HepG2 (cell line): ENCODE data around the gene NAGK. TPM values are rescaled to one million over a fixed set of nuclear protein-coding genes. Genes with fewer than 3 reads are reported as not detected.
"Not testable (repeated sequence)": the region's sequence is repeated elsewhere in the genome, so short reads cannot be mapped to it uniquely, and the experiment has no call there.

Source experiments
- ATAC-seq: fragments of 200-7000 bp; cut with Tn5 transposase; 3 replicates; pipeline ENCODE4 v1.9.1; 2020; ENCODE audit warnings: mild to moderate bottlenecking, moderate library complexity
- BruUV-seq: library from RNA; stranded (reverse); fragments of 400-500 nt; replicated peaks from 2 replicates; lab custom pipeline; 2021; lab: Mats Ljungman, UMichigan
- CTCF ChIA-PET: fragments of 300-600 bp; formaldehyde crosslinking; extraction: SDS; loops from one replicate; lab custom pipeline; 2021; ENCODE audit warnings: low total read pairs, inconsistent platforms, low intra/inter-chr PET ratio; lab: Yijun Ruan, JAX
- POLR2A ChIA-PET: fragments of 350-600 bp; sonication (Branson Sonifier 250); formaldehyde crosslinking; loops from one replicate; lab custom pipeline; 2020; ENCODE audit warnings: antibody characterized with exemption, inconsistent platforms; lab: Yijun Ruan, JAX
- DNase-seq: peaks from one replicate; pipeline ENCODE4 v3.0.0-alpha.2; 2015; ENCODE audit warnings: low spot score
- FAIRE-seq: peaks from 3 replicates; lab custom pipeline; 2011; peaks lifted over from hg19 to GRCh38; lab: Jason Lieb, UNC
- H2AFZ ChIP-seq: one replicate; pipeline ENCODE4 v1.6.1; 2011; ENCODE audit warnings: low read length, inconsistent platforms
- H3K27ac ChIP-seq: fragments of 300-600 bp; 3 replicates; pipeline ENCODE4 v1.8.0; 2011; ENCODE audit warnings: mixed run types, mild to moderate bottlenecking, mixed read lengths, low read length, inconsistent platforms; ENCODE audit not compliant: insufficient read depth; ENCODE audit errors: extremely low read length
- H3K27me3 ChIP-seq, 2 experiments: fragments of 200-600 bp in 1 of 2; 2 replicates in 1 of 2; 3 replicates in 1 of 2; pipeline versions ENCODE4 v1.6.0 to v1.8.0; 2011; ENCODE audit warnings: low read length in 2 of 2, mild to moderate bottlenecking in 2 of 2, moderate library complexity in 2 of 2, inconsistent platforms in 1 of 2; ENCODE audit not compliant: insufficient read depth in 2 of 2, control insufficient read depth in 1 of 2
- H3K36me3 ChIP-seq, 2 experiments: fragments of 200-600 bp in 1 of 2; replicated peaks in 1 of 2; 2 replicates in 1 of 2; 3 replicates in 1 of 2; pipeline versions ENCODE4 v1.5.1 to v1.8.0; 2011; ENCODE audit warnings: low read length in 2 of 2, inconsistent platforms in 1 of 2; ENCODE audit not compliant: insufficient read depth in 2 of 2, control insufficient read depth in 1 of 2
- H3K4me1 ChIP-seq: 2 replicates; pipeline ENCODE4 v1.5.1; 2012; ENCODE audit warnings: low read length, inconsistent platforms; ENCODE audit not compliant: insufficient read depth
- H3K4me2 ChIP-seq: 2 replicates; pipeline ENCODE4 v1.6.0; 2011; ENCODE audit warnings: low read depth, low read length, inconsistent platforms
- H3K4me3 ChIP-seq, 3 experiments: fragments of 200-600 bp in 1 of 3; sonication (generic), shearing (Covaris generic) in 1 of 3; replicated peaks in 1 of 3; 2 replicates each; pipeline ENCODE4 v1.5.1; 2011 to 2016; ENCODE audit warnings: low read length in 3 of 3, inconsistent platforms in 2 of 3, low read depth in 2 of 3, mild to moderate bottlenecking in 2 of 3, control low read depth in 1 of 3, mixed read lengths in 1 of 3; ENCODE audit not compliant: insufficient read depth in 1 of 3
- H3K79me2 ChIP-seq: one replicate; pipeline ENCODE4 v1.6.1; 2011; ENCODE audit warnings: low read length, inconsistent platforms; ENCODE audit not compliant: insufficient read depth
- H3K9ac ChIP-seq: 2 replicates; pipeline ENCODE4 v1.6.0; 2011; ENCODE audit warnings: mild to moderate bottlenecking, low read depth, low read length, inconsistent platforms; ENCODE audit not compliant: insufficient read depth
- H3K9me3 ChIP-seq: 2 replicates; pipeline ENCODE4 v1.5.1; 2012; ENCODE audit warnings: mild to moderate bottlenecking, low read length
- H4K20me1 ChIP-seq: 2 replicates; pipeline ENCODE4 v1.6.0; 2011; ENCODE audit warnings: inconsistent platforms, mild to moderate bottlenecking, low read length, moderate library complexity; ENCODE audit not compliant: insufficient read depth
- MAZ ChIP-seq, 2 experiments: sonication (generic) in 1 of 2; formaldehyde crosslinking in 1 of 2; IDR thresholded peaks; 2 replicates each; pipeline versions ENCODE4 v1.5.0 to v1.6.1; 2012 to 2020; ENCODE audit warnings: low read depth in 2 of 2, mild to moderate bottlenecking in 2 of 2, borderline replicate concordance in 1 of 2, improper control_type of control experiment in 1 of 2, low read length in 1 of 2, missing genetic modification reagents in 1 of 2, moderate library complexity in 1 of 2
- SATB2 ChIP-seq: sonication (generic); formaldehyde crosslinking; IDR thresholded peaks from 2 replicates; pipeline ENCODE4 v1.5.0; 2020; ENCODE audit warnings: missing genetic modification reagents
- ZFAT ChIP-seq: sonication (generic); formaldehyde crosslinking; conservative IDR thresholded peaks from 2 replicates; pipeline ENCODE4 v1.8.1; 2023; ENCODE audit warnings: missing genetic modification reagents, inconsistent platforms
- WGBS: methylation state at CpG from one replicate; pipeline ENCODE4 v1.1.6; 2017; ENCODE audit warnings: low lambda C conversion rate; 5-methylcytosine and 5-hydroxymethylcytosine counted together
- in situ Hi-C: cut with HindIII; loops from 2 replicates; pipeline ENCODE4 v1.10.0; 2017; ENCODE audit warnings: low pct_unique_long_range_greater_than_20kb; ENCODE audit not compliant: extremely low pct_ligation_motif_present
- intact Hi-C: fragments of 100-400 bp; cut with micrococcal nuclease; formaldehyde crosslinking; loops from one replicate; pipeline ENCODE4 v1.10.0; 2022; ENCODE audit not compliant: unreplicated experiment
- polyA plus RNA-seq, 8 experiments: library from polyadenylated mRNA; depleted of rRNA in 3 of 8; stranded (reverse) in 7 of 8; unstranded in 1 of 8; fragments of >200 nt; fragmentation: Illumina TruSeq in 4 of 8; extraction: Trizol in 4 of 8; gene quantifications; 2 replicates each; pipeline versions ENCODE4 v1.2.1 to v1.2.3, GENCODE V29; 2011 to 2016; ENCODE audit warnings: low read depth in 4 of 8, missing spikeins in 1 of 8, mixed read lengths in 1 of 8; ENCODE audit not compliant: insufficient read depth in 1 of 8
- total RNA-seq, 5 experiments: library from RNA; depleted of rRNA; stranded (reverse); fragments of >200 nt; fragmentation: Illumina TruSeq; extraction: Trizol; gene quantifications; 2 replicates each; pipeline ENCODE4 v1.2.3, GENCODE V29; 2016; ENCODE audit warnings: low read depth in 1 of 5
- TF ChIP-seq, protein P1 (sequence below): sonication (generic); formaldehyde crosslinking; IDR thresholded peaks from 2 replicates; pipeline ENCODE4 v1.4.0; 2020; ENCODE audit warnings: missing genetic modification reagents

NAGK gene
- total and polyA plus RNA-seq, 2 of the 13 experiments (the other 11 are each of a cell fraction or from before 2014, with no cell fraction given): 24.4 to 35.2 TPM

GRCh38 chr2:71068218-71069035 lies at the start of gene NAGK (continued):
- TF ChIP-seq MAZ (IDR thresholded peaks at IDR 0.05; ENCODE audit: borderline replicate concordance, low read depth, low read length): peak; percentile 38; the same call in 1 of the 2 replicates
- TF ChIP-seq MAZ (CRISPR knock-in tag; IDR thresholded peaks at IDR 0.05; ENCODE audit: low read depth): peak; percentile 97
- TF ChIP-seq ZFAT (CRISPR knock-in tag): peak; percentile 58; the same call in 1 of the 2 replicates
- TF ChIP-seq, protein P1, sequence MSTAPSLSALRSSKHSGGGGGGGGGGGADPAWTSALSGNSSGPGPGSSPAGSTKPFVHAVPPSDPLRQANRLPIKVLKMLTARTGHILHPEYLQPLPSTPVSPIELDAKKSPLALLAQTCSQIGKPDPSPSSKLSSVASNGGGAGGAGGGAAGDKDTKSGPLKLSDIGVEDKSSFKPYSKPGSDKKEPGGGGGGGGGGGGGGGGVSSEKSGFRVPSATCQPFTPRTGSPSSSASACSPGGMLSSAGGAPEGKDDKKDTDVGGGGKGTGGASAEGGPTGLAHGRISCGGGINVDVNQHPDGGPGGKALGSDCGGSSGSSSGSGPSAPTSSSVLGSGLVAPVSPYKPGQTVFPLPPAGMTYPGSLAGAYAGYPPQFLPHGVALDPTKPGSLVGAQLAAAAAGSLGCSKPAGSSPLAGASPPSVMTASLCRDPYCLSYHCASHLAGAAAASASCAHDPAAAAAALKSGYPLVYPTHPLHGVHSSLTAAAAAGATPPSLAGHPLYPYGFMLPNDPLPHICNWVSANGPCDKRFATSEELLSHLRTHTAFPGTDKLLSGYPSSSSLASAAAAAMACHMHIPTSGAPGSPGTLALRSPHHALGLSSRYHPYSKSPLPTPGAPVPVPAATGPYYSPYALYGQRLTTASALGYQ: peak; percentile 71
- TF ChIP-seq, all 625 proteins: peak for 485

DNA sequence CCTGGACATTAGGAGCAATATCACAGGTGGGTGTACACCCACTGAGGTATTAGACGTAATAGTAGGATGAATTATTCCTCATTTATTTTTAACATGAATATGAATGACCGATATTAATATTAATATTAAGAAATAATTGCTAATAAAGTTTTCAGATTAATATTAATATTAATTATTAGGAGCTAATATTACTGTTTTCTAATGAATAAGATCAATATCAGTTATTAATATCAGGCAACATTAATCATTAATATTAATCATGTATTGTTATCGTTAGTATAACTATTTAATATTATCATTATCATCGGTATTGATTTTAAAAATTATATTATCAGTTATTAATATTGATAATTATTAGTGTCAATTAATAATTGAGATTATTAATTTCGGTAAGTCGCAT lies 48.5 kb upstream of the NAGK start:
- DNase-seq, H3K9me3 ChIP-seq, H3K36me3 ChIP-seq, H4K20me1 ChIP-seq, intact Hi-C loops, H3K4me2 ChIP-seq, H3K27me3 ChIP-seq, BruUV-seq, ATAC-seq, H3K9ac ChIP-seq, in situ Hi-C loops, FAIRE-seq, H3K4me3 ChIP-seq, H3K27ac ChIP-seq, H2AFZ ChIP-seq, CTCF ChIA-PET, H3K79me2 ChIP-seq: not testable (repeated sequence)
- 0 out of 2 replicates have a peak, but pooled peaks have one; percentile 25 for TF ChIP-seq SATB2 (CRISPR knock-in tag)
- 64% methylated on average over 6 of the region's 6 CpGs for WGBS
- POLR2A ChIA-PET: interaction anchor here (1.6 to 2.0 kb wide), 2 partner anchors 18 to 48 kb away, joined by 5 to 11 read pairs; no protein-coding TSS in a partner anchor
- H3K4me1 ChIP-seq: peaks cover 16% of the 10 kb centered on the region
